ENCODE data around the gene COPZ1.

Gene COPZ1

DNA sequence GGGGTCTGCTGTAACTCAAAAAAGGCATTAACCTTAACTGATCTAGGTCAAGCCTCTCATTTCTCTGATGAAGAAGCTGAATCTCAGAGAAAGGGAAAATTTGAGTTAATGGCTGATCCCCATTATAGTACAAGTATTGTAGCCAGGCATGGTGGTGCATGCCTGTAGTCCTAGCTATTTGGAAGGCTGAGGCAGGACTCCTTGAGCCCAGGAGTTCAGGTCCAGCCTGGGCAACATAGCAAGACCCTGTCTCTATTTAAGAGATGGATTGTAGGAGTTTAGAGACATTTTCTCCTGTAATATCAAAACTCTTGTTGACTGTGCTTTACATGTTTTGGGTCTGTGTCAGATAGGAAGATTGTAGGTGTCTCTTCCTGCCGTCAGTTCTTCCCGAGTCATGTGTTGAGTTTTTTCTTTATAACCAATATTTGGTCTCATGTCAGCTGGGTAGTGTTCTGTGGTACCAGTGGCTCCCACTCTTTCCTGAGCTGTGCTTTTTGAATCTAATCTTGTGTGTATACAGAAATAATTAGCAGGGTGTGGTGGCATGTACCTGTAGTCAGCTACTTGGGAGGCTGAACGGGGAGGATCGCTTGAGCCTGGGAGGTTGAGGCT is 8.6 kb downstream of the COPZ1 start:
- no peak for DNase-seq (ENCODE audit: extremely low read depth, low read depth)
- TF ChIP-seq, protein P1, sequence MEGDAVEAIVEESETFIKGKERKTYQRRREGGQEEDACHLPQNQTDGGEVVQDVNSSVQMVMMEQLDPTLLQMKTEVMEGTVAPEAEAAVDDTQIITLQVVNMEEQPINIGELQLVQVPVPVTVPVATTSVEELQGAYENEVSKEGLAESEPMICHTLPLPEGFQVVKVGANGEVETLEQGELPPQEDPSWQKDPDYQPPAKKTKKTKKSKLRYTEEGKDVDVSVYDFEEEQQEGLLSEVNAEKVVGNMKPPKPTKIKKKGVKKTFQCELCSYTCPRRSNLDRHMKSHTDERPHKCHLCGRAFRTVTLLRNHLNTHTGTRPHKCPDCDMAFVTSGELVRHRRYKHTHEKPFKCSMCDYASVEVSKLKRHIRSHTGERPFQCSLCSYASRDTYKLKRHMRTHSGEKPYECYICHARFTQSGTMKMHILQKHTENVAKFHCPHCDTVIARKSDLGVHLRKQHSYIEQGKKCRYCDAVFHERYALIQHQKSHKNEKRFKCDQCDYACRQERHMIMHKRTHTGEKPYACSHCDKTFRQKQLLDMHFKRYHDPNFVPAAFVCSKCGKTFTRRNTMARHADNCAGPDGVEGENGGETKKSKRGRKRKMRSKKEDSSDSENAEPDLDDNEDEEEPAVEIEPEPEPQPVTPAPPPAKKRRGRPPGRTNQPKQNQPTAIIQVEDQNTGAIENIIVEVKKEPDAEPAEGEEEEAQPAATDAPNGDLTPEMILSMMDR (IDR thresholded peaks at IDR 0.05; ENCODE audit: low read depth, low read length) = no peak

DNA sequence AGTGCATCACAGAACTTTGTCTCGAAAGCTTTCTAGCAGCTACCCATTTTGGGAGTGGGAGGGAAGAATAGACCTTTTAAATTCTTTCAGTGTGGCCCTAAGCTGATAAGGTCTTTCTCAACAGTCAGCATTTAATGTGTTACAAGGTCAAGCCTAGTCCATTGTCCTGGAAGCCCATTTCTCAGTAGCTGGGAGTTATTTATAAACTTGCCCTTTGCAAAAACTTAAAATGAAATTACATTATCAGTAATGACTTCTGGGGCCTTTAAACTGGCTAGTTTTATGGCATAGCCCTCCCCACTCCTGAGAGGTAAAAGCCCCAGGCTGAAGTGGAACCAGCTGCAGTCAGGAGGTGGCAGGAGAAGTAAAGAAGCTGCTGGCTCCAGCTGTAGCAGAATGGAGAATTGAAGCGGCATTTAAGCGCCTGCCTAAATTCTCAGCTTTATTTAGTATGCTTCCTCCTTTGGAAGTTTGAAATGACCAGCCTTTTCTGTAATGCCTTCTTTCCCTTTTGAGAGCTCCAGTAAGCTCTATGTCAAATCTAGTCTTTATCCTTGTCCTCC is 12.4 kb downstream of the COPZ1 start:
- TF ChIP-seq, protein P1 (IDR thresholded peaks at IDR 0.05; ENCODE audit: low read depth, low read length) = peak; percentile 26
- no peak for DNase-seq (ENCODE audit: extremely low read depth, low read depth)

DNA sequence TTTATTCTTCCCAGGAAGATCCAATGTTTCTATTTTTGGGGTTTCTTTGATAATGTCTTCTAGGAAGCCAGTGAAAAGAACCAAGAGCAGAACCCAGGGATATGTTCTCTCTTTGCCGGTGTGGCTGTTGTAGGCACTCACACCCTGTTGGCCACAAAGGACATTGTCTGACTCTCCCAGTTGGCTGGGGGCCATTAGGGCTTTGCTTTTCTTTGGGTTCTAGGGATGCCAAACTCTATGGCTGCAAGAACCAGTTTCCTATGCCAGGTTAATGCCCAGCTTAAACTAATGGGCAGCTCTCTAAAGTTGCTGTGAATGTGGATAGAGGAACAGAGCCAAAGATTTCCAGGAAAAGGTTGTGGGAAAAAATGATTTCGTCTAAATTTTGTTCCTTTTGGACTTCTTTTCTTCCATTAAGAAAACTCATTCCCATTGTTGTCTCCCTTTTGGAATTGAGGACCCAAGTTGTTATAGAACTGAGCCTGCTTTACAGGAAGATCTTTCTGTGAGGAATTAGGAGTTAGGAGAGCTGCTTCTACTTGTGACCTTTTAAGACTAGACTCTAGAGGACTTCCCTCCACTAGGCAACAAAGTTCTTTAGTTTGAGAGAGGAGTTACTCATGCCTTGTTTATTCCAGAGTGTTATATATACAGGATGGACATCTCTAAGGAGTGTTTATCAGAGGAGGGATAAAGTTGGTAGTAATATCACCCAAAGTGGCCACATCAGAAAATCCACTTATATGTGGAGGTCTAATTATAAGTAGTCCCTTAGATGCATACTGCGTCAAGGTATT is 13.1 kb downstream of the COPZ1 start:
- TF ChIP-seq, protein P1 (IDR thresholded peaks at IDR 0.05; ENCODE audit: low read depth, low read length) = no peak
- DNase-seq (ENCODE audit: extremely low read depth, low read depth) = no peak

DNA sequence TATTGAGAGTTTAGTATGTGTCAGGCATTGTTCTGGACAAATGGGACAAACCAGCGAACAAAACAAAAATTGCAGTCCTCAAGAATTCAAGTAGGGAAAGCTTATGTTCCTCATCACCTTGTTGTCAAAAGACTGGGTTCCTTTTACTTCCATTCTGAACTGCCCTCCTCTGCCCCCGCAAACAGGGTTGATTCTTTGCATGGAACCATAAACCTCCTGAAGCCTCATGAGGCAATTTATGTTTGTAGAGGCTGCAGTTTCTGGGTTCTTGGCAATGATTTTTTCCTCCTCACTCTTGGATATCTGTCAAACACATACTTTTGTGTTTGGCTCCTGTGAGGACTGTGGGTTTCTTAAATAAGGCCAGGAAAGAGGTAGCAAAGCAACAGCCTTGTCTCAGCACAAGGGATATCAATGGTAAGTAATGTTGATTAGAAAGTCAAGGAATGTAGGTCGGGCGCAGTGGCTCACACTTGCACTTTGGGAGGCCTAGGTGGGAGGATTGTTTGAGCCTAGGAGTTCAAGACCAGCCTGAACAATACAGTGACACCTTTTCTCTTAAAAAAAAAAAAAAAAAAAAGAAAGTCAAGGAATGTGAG is 13.9 kb downstream of the COPZ1 start:
- no peak for DNase-seq (ENCODE audit: extremely low read depth, low read depth)
- TF ChIP-seq, protein P1 (IDR thresholded peaks at IDR 0.05; ENCODE audit: low read depth, low read length) = no peak

DNA sequence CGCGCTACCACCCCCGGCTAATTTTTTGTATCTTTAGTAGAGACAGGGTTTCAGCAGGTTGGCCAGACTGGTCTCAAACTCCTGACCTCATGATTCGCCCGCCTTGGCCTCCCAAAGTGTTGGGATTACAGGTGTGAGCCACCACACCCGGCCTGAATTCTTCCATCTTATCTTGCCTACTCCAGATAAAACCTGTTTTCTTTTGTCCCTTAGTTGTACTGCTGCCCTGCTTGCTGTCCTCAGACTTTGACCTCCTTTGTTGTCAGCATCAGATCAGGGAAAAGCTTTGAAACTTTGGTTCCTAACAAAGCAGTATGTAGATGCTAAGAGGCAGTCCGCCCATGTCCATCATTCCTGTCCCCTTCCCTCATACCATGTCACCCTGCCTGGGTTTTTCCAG is 15.9 kb downstream of the COPZ1 start:
- DNase-seq (ENCODE audit: extremely low read depth, low read depth) = no peak
- TF ChIP-seq, protein P1 (IDR thresholded peaks at IDR 0.05; ENCODE audit: low read depth, low read length) = no peak

DNA sequence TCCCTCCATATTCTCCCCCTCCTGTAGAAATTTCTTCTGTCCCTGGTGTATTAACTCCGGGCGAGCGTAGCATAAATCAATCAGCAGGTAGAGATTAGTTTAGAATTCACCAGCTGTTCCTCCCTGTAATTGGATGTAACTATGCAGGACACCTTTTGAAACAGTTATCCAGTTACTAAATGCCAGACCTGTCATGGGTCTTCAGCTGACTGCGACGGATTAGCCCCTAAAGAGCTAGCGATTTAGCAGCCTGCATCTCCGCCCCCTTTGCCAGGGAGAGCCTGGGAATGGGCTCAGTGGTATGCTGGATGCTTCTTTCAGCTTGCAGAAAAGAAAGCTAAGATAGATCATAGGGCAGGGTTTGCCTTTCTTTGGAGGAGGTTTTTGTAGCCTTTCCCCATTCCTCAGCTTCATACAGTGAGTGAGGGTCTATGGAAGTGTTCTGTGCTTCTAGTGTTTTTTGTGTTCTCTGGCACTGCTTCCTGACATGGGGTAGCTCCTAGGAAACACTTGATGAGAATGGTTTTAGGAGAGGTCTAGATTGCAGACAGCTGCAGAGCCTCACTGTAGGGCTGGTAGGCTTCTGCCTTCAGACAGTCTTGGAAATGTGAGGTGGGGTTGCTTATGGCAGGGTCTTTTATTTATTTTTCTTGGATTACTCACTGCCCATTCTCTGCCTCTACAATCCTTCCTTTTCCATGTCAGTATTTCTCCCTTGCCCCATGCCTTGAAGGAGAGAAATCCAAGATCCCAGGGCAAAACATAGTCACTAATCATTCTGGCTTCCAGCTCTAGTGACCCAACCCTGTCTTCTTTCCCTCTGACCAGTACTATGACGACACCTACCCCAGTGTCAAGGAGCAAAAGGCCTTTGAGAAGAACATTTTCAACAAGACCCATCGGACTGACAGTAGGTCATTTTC is 16.7 kb downstream of the COPZ1 start:
- DNase-seq (ENCODE audit: extremely low read depth, low read depth) = no peak
- TF ChIP-seq, protein P1 (IDR thresholded peaks at IDR 0.05; ENCODE audit: low read depth, low read length) = no peak

Measured in AG09319 (cell line).